ENCODE results near the gene ATP9B.

The ATP9B gene

DNA sequence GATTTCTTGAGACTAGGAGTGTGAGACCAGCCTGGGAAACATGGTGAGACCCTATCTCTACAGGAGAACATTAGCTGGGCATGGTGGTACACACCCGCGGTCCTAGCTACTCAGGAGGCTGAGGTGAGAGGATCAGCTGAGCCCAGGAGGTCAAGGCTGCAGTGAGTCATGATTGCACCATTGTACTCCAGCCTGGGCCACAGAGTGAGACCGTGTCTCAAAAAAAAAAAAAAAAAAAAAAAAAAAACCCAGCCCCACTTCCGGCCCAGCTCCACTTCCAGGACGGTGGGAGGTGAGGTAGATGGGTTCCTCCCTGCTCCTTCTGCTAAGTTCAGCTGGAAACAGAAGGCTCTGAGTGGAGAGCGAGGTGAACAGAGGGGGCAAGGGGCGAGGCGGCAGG lies 285.2 kb downstream of the ATP9B start:
- Histone ChIP-seq H3K27ac (ENCODE audit: low read depth, low read length) (no peak overlapping the region), H3K4me3 (ENCODE audit: low read length) (no peak overlapping the region), H3K4me1 (ENCODE audit: control insufficient read depth, insufficient read depth, low read length) (no peaks in the 10 kb centered on the region), H3K9ac (ENCODE audit: low read length) (no peak overlapping the region), H3K27me3 (ENCODE audit: control insufficient read depth, insufficient read depth, low read length) (no peaks in the 10 kb centered on the region), H3K36me3 (ENCODE audit: control insufficient read depth, insufficient read depth, low read length) (peaks cover 13% of the 10 kb centered on the region)

DNA sequence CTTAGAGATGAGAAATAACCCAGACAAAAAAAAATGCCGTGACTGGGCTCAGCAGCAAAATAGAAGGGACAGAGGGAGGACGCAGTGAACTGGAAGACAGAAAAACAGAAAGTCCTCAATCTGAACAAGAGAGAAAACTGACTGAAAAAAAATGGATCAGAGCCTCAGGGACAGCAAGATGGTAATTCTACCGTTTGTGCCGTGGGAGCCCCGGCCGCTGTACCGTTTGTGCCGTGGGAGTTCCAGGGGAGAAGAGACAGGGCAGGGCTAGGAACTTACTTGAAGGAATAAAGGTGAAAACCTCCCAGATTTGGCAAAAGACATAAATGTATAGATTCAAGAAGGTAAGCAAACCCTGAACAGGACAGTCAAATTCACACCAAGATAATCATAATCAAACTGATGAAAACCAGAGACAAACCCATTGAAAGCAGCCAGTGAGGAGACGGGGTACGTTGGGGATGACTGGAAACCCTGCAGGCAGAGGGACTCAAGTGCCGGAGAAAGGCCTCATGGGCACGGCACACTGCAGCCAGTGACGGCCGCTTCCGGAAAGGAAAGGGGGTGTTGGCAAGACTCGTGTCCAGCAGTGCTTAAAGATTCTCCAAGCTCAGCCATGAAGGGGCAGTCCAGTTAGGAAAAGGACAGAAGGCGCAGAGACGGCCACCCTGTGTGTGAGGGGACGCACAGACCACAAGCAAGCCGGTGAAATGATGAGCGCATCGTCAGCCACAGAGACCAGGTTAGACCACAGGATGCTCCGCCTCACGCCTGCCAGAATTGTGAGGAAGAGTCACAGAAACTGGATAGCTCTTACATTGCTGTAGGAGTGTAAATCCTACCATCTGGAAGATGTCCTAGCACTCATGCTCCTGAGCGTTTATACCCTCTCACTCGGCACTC lies 286.5 kb downstream of the ATP9B start:
- Histone ChIP-seq H3K36me3 (ENCODE audit: control insufficient read depth, insufficient read depth, low read length) (peaks cover 9% of the 10 kb centered on the region), H3K4me1 (ENCODE audit: control insufficient read depth, insufficient read depth, low read length) (no peaks in the 10 kb centered on the region), H3K9ac (ENCODE audit: low read length) (no peak overlapping the region)

DNA sequence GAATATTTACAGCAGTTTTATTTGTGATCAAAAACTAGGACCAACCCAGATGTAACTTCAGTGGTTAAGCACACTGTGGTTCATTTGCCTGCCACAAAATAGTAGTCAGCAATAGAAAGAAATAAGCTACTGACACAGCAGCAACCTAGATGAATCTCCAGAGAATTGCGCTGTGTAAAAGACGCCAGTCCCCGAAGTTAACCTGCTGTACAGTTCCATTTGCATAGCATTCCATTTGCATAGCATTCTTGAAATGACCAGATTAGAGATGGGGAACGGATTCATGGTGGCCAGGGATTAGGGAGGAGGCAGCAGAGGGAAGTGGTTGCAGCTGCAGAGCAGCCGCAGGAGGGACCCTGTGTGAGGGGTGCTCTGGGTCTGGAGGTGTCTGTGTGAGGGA lies 287.2 kb downstream of the ATP9B start:
- no peak overlapping the region for H3K4me3 ChIP-seq (ENCODE audit: low read length)
- H3K27me3 ChIP-seq (ENCODE audit: control insufficient read depth, insufficient read depth, low read length): no peaks in the 10 kb centered on the region
- H3K27ac ChIP-seq (ENCODE audit: low read depth, low read length): no peak overlapping the region
- no peaks in the 10 kb centered on the region for H3K4me1 ChIP-seq (ENCODE audit: control insufficient read depth, insufficient read depth, low read length)
- H3K9ac ChIP-seq (ENCODE audit: low read length): no peak overlapping the region
- peaks cover 9% of the 10 kb centered on the region for H3K36me3 ChIP-seq (ENCODE audit: control insufficient read depth, insufficient read depth, low read length)

More for the DNA sequence above, 286.5 kb downstream of the ATP9B start:
- Histone ChIP-seq H3K27me3 (ENCODE audit: control insufficient read depth, insufficient read depth, low read length) (no peaks in the 10 kb centered on the region), H3K27ac (ENCODE audit: low read depth, low read length) (no peak overlapping the region), H3K4me3 (ENCODE audit: low read length) (no peak overlapping the region)

DNA sequence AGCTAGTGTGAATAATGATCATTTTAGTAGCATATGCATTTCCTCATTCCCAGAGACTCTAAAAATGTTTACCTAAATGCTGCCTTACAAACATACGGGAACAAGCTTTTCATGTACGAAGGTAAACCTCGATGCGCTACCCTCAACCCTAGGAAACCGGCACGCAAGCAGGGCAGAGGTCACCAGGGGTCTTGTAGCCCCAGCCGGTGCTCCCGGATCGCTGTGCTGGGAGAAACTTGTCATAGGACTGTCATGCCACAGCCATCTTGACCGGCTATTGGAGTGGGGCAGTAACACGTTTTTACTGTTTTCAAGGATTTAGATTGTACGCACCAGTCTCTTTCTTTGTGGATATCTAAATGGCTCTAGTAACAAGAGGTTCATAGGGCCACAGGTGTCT lies 291.7 kb downstream of the ATP9B start:
- H3K27ac ChIP-seq (ENCODE audit: low read depth, low read length): no peak overlapping the region
- peaks cover 10% of the 10 kb centered on the region for H3K36me3 ChIP-seq (ENCODE audit: control insufficient read depth, insufficient read depth, low read length)
- H3K27me3 ChIP-seq (ENCODE audit: control insufficient read depth, insufficient read depth, low read length): no peaks in the 10 kb centered on the region
- H3K4me3 ChIP-seq (ENCODE audit: low read length): no peak overlapping the region
- no peak overlapping the region for H3K9ac ChIP-seq (ENCODE audit: low read length)
- H3K4me1 ChIP-seq (ENCODE audit: control insufficient read depth, insufficient read depth, low read length): no peaks in the 10 kb centered on the region

DNA sequence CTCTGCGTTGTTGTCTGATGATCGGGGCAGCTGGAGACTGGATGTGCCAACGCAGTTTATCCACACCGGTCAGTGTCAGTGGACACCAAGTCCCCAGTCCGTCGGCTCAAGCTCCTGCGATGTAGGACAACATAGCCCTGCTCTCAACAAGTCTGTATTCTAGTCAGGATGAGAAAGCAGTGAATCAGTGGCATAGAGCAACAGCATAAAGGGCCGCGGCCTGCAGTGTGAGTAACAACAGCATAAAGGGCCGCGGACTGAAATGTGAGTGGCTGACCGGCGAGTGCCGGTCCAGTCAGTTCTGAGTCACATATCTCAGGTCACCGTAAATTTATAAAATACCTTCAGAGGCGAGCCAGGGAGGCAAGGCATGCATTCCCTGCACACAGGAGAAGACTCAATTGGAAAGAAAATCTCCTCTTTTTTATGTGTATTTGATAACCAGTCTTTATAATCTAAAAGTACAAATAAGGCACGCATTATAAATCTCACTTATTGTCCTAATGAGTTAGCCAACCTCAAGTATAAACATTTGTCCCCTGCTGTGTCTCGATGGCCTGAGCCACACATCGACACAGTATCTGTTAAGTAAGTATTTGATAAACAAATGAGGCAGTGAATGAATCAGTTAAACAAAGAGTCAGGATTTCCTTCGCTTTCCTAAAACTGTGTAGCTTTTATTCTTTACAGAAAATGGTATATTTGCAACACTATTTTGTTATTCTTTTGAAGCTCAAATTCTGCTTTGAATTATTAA lies 292.8 kb downstream of the ATP9B start:
- no peak overlapping the region for H3K27ac ChIP-seq (ENCODE audit: low read depth, low read length)
- H3K4me3 ChIP-seq (ENCODE audit: low read length): no peak overlapping the region
- no peaks in the 10 kb centered on the region for H3K4me1 ChIP-seq (ENCODE audit: control insufficient read depth, insufficient read depth, low read length)
- H3K9ac ChIP-seq (ENCODE audit: low read length): no peak overlapping the region
- H3K36me3 ChIP-seq (ENCODE audit: control insufficient read depth, insufficient read depth, low read length): peaks cover 10% of the 10 kb centered on the region
- H3K27me3 ChIP-seq (ENCODE audit: control insufficient read depth, insufficient read depth, low read length): no peaks in the 10 kb centered on the region

DNA sequence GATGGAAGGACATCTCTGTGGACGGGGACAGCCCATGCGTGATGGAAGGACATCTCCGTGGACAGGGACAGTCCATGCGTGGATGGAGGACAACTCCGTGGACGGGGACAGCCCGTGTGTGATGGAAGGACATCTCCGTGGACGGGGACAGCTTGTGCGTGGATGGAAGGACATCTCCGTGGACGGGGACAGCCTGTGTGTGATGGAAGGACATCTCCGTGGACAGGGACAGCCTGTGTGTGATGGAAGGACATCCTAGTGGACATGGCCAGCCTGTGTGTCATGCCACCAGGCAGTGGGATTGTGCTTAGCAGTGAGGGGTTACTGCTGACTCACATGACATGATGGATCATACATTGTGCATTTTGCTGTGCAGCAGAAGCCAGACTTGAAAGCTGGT lies 296.5 kb downstream of the ATP9B start:
- Histone ChIP-seq H3K4me1 (ENCODE audit: control insufficient read depth, insufficient read depth, low read length) (no peaks in the 10 kb centered on the region), H3K27me3 (ENCODE audit: control insufficient read depth, insufficient read depth, low read length) (no peaks in the 10 kb centered on the region), H3K36me3 (ENCODE audit: control insufficient read depth, insufficient read depth, low read length) (peaks cover 6% of the 10 kb centered on the region), H3K27ac (ENCODE audit: low read depth, low read length) (no peak overlapping the region), H3K4me3 (ENCODE audit: low read length) (no peak overlapping the region), H3K9ac (ENCODE audit: low read length) (no peak overlapping the region)

DNA sequence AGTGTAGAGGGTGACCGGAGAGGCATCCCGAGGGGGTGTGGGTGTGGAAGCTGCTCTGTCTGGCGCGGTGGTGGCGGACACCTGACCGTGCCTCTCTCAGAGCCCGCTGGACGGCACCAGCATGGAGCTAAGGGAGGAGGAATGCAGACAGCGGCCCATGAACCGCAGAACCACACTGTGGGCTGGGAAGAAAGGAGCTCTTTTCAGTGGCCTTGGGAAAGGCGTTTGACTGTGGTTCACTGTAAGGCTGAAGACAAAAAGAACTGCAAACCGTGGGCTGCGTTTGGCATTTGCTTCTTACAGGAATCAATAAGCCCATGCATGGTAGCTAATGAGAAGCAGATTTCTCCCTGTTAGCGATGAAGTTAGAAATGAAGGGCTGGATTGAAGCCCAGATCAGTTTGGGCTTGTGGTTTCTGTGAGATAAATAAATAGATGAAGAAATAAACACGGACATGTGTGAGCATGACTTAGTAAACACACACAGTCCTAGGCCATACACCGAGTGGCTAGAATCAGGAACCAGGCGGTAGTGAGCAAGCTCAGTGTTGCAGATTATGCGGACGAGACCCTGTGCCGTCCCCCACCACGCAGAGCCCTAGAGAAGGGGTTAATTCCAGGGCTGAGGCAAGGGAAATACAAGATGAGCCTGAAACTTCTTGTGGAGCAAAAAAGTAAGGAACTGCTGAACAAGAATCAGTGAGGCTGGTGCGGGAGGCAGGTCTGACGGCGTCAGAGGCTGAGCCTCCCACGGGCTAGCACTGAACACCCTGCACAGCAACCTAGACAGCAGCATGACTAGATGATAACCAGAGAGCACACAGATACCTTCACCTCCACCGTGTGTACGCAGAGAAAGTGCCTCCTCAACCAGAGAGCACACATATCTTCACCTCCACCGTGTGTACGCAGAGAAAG lies 297.2 kb downstream of the ATP9B start:
- H3K4me3 ChIP-seq (ENCODE audit: low read length): no peak overlapping the region
- no peak overlapping the region for H3K9ac ChIP-seq (ENCODE audit: low read length)
- H3K27me3 ChIP-seq (ENCODE audit: control insufficient read depth, insufficient read depth, low read length): no peaks in the 10 kb centered on the region
- H3K36me3 ChIP-seq (ENCODE audit: control insufficient read depth, insufficient read depth, low read length): peaks cover 6% of the 10 kb centered on the region
- H3K4me1 ChIP-seq (ENCODE audit: control insufficient read depth, insufficient read depth, low read length): no peaks in the 10 kb centered on the region
- H3K27ac ChIP-seq (ENCODE audit: low read depth, low read length): no peak overlapping the region

DNA sequence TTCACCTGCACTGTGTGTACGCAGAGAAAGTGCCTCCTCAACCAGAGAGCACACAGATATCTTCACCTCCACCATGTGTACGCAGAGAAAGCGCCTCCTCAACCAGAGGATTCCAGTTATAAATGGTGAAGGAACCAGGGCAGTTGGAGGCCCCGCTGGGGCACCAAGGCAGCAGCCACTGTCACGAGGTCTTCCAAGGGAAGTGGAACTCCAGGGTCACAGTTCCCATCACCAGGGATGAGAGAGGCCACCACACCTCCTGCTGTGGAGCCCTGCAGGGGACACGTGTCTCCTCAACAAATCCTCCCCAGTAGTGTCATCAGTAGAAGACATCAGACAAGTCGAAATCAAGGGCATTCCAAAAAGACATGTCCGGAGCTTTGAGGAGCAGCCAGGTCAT lies 298.3 kb downstream of the ATP9B start:
- no peak overlapping the region for H3K9ac ChIP-seq (ENCODE audit: low read length)
- no peaks in the 10 kb centered on the region for H3K4me1 ChIP-seq (ENCODE audit: control insufficient read depth, insufficient read depth, low read length)
- no peak overlapping the region for H3K27ac ChIP-seq (ENCODE audit: low read depth, low read length)
- H3K27me3 ChIP-seq (ENCODE audit: control insufficient read depth, insufficient read depth, low read length): no peaks in the 10 kb centered on the region
- H3K4me3 ChIP-seq (ENCODE audit: low read length): no peak overlapping the region
- peaks cover 4% of the 10 kb centered on the region for H3K36me3 ChIP-seq (ENCODE audit: control insufficient read depth, insufficient read depth, low read length)

DNA sequence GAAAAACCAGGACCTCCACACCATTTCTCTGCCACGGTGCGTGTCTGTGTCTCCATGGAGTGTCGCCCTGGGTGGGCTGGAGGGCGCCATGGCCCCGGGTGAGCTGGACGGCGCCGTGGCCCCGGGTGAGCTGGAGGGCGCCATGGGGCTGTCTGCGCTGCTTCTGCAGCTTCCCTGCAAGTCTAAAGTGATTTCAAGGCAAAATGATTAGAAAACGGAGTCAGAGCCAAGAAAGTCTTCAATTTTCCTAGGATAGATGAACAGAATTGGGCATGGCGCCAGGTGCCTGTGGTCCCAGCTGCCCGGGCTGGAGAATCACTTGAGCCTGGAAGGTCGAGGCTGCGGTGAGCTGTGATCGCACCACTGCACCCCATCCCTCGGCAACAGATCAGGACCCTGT lies 298.8 kb downstream of the ATP9B start:
- Histone ChIP-seq H3K4me1 (ENCODE audit: control insufficient read depth, insufficient read depth, low read length) (no peaks in the 10 kb centered on the region), H3K4me3 (ENCODE audit: low read length) (no peak overlapping the region), H3K36me3 (ENCODE audit: control insufficient read depth, insufficient read depth, low read length) (peaks cover 4% of the 10 kb centered on the region), H3K9ac (ENCODE audit: low read length) (no peak overlapping the region), H3K27ac (ENCODE audit: low read depth, low read length) (no peak overlapping the region), H3K27me3 (ENCODE audit: control insufficient read depth, insufficient read depth, low read length) (no peaks in the 10 kb centered on the region)

DNA sequence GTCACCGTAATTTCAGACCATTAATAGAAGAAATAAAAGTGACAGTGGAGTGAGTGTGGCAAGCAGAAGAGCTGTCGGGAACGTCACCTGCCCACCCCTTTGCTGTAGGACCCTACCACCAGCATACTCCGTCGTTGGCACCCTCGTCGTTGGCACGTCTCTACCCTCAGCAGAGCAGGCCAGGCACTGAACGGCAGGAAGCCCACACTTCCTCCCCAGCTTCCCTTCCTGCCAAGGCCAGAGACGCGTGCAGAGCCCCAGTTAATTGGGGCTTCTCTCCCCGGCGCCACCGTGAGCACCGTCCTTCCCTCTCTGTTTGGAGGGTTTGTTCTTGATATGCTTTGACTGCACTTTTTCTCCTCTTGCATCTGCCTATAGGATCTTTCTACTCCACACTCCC lies 299.5 kb downstream of the ATP9B start:
- no peaks in the 10 kb centered on the region for H3K4me1 ChIP-seq (ENCODE audit: control insufficient read depth, insufficient read depth, low read length)
- no peak overlapping the region for H3K4me3 ChIP-seq (ENCODE audit: low read length)
- peaks cover 5% of the 10 kb centered on the region for H3K36me3 ChIP-seq (ENCODE audit: control insufficient read depth, insufficient read depth, low read length)
- H3K27me3 ChIP-seq (ENCODE audit: control insufficient read depth, insufficient read depth, low read length): no peaks in the 10 kb centered on the region
- H3K27ac ChIP-seq (ENCODE audit: low read depth, low read length): no peak overlapping the region
- no peak overlapping the region for H3K9ac ChIP-seq (ENCODE audit: low read length)

DNA sequence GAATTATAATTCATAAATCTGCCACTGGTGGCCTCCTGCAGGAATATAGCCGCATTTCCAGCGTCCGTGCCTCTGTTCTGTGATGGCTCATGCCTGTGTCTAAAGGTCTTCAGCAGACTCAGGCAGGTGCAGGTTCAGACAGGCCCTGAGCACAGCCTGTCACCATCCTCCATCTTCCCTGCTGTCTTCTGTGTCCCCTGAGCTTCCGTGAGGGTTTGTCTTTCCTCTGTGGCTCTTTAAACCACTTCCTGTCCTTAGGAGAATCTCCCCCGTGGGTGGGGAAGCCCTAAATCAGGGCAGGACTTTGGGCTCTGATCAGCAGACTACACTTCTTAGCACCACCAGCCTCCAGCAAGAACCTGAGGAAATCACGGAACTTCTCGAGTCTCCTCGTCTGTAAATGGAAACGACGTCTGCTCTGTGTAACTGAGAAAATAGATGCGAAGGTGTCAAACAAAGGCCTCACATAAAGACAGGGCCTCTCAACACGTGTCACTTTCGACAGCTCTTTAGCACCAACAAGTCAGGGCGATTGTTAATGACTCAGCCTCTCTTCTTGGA lies 302.4 kb downstream of the ATP9B start:
- Histone ChIP-seq H3K4me3 (ENCODE audit: low read length) (no peak overlapping the region), H3K27ac (ENCODE audit: low read depth, low read length) (no peak overlapping the region), H3K36me3 (ENCODE audit: control insufficient read depth, insufficient read depth, low read length) (peaks cover 4% of the 10 kb centered on the region), H3K27me3 (ENCODE audit: control insufficient read depth, insufficient read depth, low read length) (no peaks in the 10 kb centered on the region), H3K4me1 (ENCODE audit: control insufficient read depth, insufficient read depth, low read length) (no peaks in the 10 kb centered on the region), H3K9ac (ENCODE audit: low read length) (no peak overlapping the region)

DNA sequence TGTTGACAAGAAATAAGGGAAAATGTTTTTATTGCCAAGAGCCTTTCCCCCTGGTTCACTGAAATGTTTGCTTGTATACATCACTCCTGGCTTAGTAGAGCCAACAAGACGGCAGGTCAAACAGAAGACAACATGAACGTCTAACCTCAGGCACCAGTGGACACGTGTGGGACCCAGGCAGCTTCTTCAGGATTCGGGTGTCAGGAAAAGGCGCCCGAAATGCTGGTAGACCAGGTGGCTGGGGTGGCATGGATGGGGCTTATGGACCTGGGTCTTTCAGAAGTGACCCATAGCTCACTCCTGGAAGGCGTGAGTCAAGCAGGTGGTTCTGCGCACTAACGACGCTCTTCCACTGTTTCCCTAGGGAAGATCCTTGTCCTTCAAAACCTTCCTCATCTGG lies 303.3 kb downstream of the ATP9B start:
- Histone ChIP-seq H3K36me3 (ENCODE audit: control insufficient read depth, insufficient read depth, low read length) (peaks cover 9% of the 10 kb centered on the region), H3K27me3 (ENCODE audit: control insufficient read depth, insufficient read depth, low read length) (no peaks in the 10 kb centered on the region), H3K4me1 (ENCODE audit: control insufficient read depth, insufficient read depth, low read length) (no peaks in the 10 kb centered on the region), H3K27ac (ENCODE audit: low read depth, low read length) (no peak overlapping the region), H3K9ac (ENCODE audit: low read length) (no peak overlapping the region), H3K4me3 (ENCODE audit: low read length) (no peak overlapping the region)

All from rectal smooth muscle tissue (tissue), 1 donor.